Liver (tissue), 3 donors: ENCODE measurements around the gene BRAP.

Source experiments
- EGR1 ChIP-seq, 2 donors: IDR thresholded peaks; 2 replicates each; pipeline ENCODE4 v1.6.1; 2016 to 2018; ENCODE audit warnings: antibody characterized with exemption in 2 of 2, low read depth in 2 of 2
- FOXA1 ChIP-seq: IDR thresholded peaks from 2 replicates; pipeline ENCODE4 v1.6.1; 2016; ENCODE audit warnings: antibody characterized with exemption
- TAF1 ChIP-seq: conservative IDR thresholded peaks from 2 replicates; pipeline ENCODE4 v1.6.1; 2016; ENCODE audit warnings: antibody characterized with exemption, mild to moderate bottlenecking
- TF ChIP-seq, protein P1 (sequence below): fragments of 150-350 bp; IDR thresholded peaks from 2 replicates; pipeline ENCODE4 v1.5.1; 2017; ENCODE audit warnings: improper control_type of control experiment, low read depth, low read length; ENCODE audit not compliant: missing input control
- donor health status: healthy.
- donor health status: healthy.

DNA sequence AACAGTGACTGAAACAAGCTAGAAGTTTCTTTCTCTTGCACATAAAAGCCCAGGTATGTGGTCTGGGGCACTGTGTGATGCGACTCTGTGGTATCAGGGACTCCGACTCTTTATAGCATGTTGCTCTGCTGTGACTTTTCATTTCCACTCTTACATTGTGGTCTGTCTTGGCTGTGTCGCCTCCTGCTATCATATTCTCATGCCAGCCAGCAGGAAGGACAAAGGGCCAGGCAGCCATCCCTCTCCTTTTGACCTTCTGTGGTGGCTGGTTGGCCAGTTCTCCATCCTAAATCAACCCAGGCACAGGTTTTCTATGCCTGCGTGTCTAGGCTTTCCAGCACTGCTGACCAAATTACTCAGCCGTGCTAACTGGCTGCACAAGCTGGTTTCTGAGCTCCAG is 8.1 kb upstream of the BRAP start:
- TF ChIP-seq EGR1 (IDR thresholded peaks at IDR 0.05; ENCODE audit: low read depth in 2 of 2) = no peak
- no peak for TF ChIP-seq TAF1
- TF ChIP-seq, protein P1, sequence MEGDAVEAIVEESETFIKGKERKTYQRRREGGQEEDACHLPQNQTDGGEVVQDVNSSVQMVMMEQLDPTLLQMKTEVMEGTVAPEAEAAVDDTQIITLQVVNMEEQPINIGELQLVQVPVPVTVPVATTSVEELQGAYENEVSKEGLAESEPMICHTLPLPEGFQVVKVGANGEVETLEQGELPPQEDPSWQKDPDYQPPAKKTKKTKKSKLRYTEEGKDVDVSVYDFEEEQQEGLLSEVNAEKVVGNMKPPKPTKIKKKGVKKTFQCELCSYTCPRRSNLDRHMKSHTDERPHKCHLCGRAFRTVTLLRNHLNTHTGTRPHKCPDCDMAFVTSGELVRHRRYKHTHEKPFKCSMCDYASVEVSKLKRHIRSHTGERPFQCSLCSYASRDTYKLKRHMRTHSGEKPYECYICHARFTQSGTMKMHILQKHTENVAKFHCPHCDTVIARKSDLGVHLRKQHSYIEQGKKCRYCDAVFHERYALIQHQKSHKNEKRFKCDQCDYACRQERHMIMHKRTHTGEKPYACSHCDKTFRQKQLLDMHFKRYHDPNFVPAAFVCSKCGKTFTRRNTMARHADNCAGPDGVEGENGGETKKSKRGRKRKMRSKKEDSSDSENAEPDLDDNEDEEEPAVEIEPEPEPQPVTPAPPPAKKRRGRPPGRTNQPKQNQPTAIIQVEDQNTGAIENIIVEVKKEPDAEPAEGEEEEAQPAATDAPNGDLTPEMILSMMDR = no peak
- TF ChIP-seq FOXA1 = no peak
